Psoas muscle (tissue), 8 donors: Measurements from ENCODE around the gene SGMS2. TPM values are rescaled to one million over a fixed set of nuclear protein-coding genes. Genes with fewer than 3 reads are reported as not detected.

Experiments
- ATAC-seq, 4 donors: fragments of 200-7000 bp; cut with Tn5 transposase; one replicate each; pipeline ENCODE4 v1.9.1; 2020; ENCODE audit warnings: moderate library complexity in 3 of 4, mild to moderate bottlenecking in 2 of 4
- DNase-seq, 2 donors: peaks; one replicate each; pipeline ENCODE4 v3.0.0-alpha.2; 2020
- H3K27ac ChIP-seq: fragments of 200-600 bp; one replicate; pipeline ENCODE4 v1.8.0; 2022
- H3K27me3 ChIP-seq, 3 donors: fragments of 200-600 bp in 1 of 3; one replicate each; pipeline versions ENCODE4 v1.6.1 to v1.8.0; 2013 to 2022; ENCODE audit warnings: low read length in 2 of 3, mild to moderate bottlenecking in 2 of 3, moderate library complexity in 1 of 3; ENCODE audit not compliant: insufficient read depth in 3 of 3
- H3K36me3 ChIP-seq, 2 donors: fragments of 200-600 bp in 1 of 2; one replicate each; pipeline versions ENCODE4 v1.6.1 to v1.8.0; 2013 to 2022; ENCODE audit warnings: low read depth in 1 of 2, mild to moderate bottlenecking in 1 of 2, moderate library complexity in 1 of 2; ENCODE audit not compliant: insufficient read depth in 1 of 2
- H3K4me1 ChIP-seq: fragments of 200-600 bp; one replicate; pipeline ENCODE4 v1.8.0; 2022
- H3K4me3 ChIP-seq: fragments of 200-600 bp; one replicate; pipeline ENCODE4 v1.8.0; 2022; ENCODE audit warnings: mild to moderate bottlenecking
- H3K9me3 ChIP-seq: fragments of 200-600 bp; one replicate; pipeline ENCODE4 v1.8.0; 2022
- WGBS, 3 donors: extraction: QIAGEN DNeasy Blood & Tissue Kit; methylation state at CpG; one replicate each; pipeline versions ENCODE4 v1.1.6 to v1.1.7; 2013; 5-methylcytosine and 5-hydroxymethylcytosine counted together
- intact Hi-C, 2 donors: fragments of 100-400 bp; cut with DNase I; formaldehyde crosslinking; loops; one replicate each; pipeline versions ENCODE4 v1.11.0 to v1.14.2; 2022
- polyA plus RNA-seq, 3 donors: library from polyadenylated mRNA; stranded (reverse); fragments of 200-250 nt; gene quantifications; one replicate each; pipeline ENCODE4 v1.2.3, GENCODE V29; 2013
- total RNA-seq, 4 donors: library from RNA; stranded (reverse); fragmentation: NEBNext Ultra II Directional in 2 of 4; extraction: Animal tissue kit (Norgen Biotek cat#: 25700) in 2 of 4; gene quantifications; one replicate each; pipeline versions ENCODE4 v1.2.1 to v1.2.4, GENCODE V29; 2021 to 2023
- TF ChIP-seq, protein P1 (sequence below): fragments of 200-600 bp; IDR thresholded peaks from one replicate; pipeline ENCODE4 v1.8.0; 2022; ENCODE audit warnings: antibody characterized with exemption
- donor health status: healthy with polysubstance abuse.
- donor health status: DM: no; HTN: no; CAD: no; lungs with moderate emphysema.
- donor health status: Bipolar disorder and iron deficiency.
- donor health status: healthy.
- donor health status: DM: yes; HTN: yes; CAD: no.
- donor health status: DM: no; HTN: no; CAD: no.
- donor health status: DM: no; HTN: no; CAD: no.
- donor health status: DM: yes; HTN: yes; CAD: no.

Gene SGMS2
- total and polyA plus RNA-seq, 7 donors: 1.7 to 14.2 (median 8.7) TPM

DNA sequence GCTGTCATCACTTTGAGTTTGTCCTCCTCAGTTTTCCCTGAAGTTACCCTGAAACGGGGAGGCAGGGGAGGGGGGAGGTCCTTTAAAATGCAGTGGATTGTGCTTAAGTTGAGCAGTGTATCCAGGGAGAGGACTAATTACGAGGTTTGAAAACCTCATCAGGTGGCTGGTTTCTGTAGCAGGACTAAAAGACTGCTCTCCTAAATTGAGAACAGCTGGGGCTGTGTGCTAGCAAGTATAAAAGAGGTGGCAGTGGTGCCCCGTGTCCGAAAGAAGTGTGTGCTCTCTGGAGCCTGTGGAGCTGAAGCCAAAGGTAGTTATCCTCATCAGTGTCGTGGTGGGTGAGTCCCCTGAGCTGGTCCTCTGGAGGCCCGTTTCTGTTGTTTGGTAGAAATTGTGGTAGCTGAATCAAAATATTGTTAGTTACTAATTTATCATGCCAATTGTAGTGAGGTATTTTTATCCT is 69.4 kb downstream of the SGMS2 start:
- DNase-seq (no peak), ATAC-seq (no peak)
- intact Hi-C loops: loop anchor here in 1 of 2 donors (10.0 kb wide), 1 partner anchor 69 kb away; the partner anchor contains the start of gene SGMS2
- Histone ChIP-seq H3K27me3 (no peaks in the 10 kb centered on the region), H3K27ac (no peak overlapping the region), H3K9me3 (no peaks in the 10 kb centered on the region), H3K36me3 (no peaks in the 10 kb centered on the region), H3K4me1 (peaks cover 5% of the 10 kb centered on the region), H3K4me3 (no peak overlapping the region)
- WGBS, 3 donors: 64 to 80% (median 79%) methylated on average over 6 of the region's 6 CpGs
- TF ChIP-seq, protein P1, sequence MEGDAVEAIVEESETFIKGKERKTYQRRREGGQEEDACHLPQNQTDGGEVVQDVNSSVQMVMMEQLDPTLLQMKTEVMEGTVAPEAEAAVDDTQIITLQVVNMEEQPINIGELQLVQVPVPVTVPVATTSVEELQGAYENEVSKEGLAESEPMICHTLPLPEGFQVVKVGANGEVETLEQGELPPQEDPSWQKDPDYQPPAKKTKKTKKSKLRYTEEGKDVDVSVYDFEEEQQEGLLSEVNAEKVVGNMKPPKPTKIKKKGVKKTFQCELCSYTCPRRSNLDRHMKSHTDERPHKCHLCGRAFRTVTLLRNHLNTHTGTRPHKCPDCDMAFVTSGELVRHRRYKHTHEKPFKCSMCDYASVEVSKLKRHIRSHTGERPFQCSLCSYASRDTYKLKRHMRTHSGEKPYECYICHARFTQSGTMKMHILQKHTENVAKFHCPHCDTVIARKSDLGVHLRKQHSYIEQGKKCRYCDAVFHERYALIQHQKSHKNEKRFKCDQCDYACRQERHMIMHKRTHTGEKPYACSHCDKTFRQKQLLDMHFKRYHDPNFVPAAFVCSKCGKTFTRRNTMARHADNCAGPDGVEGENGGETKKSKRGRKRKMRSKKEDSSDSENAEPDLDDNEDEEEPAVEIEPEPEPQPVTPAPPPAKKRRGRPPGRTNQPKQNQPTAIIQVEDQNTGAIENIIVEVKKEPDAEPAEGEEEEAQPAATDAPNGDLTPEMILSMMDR: no peak

- 85 to 89% (median 86%) methylated on average over 2 of the region's 2 CpGs for WGBS, 3 donors
- H3K27me3 ChIP-seq: no peaks in the 10 kb centered on the region
- TF ChIP-seq, protein P1: no peak
- peaks cover 6% of the 10 kb centered on the region for H3K4me1 ChIP-seq
- H3K9me3 ChIP-seq: no peaks in the 10 kb centered on the region
- no peaks in the 10 kb centered on the region for H3K36me3 ChIP-seq
- intact Hi-C loops: loop anchor here in 1 of 2 donors (10.0 kb wide), 1 partner anchor 71 kb away; the partner anchor contains the start of gene SGMS2
- DNase-seq: no peak
- peak; percentile 42 to 87 (median 80) for ATAC-seq
- H3K27ac ChIP-seq: no peak overlapping the region
- H3K4me3 ChIP-seq: no peak overlapping the region
Observed at GRCh38 chr4:107896158-107896645, 71.5 kb downstream of the SGMS2 start.

GRCh38 chr4:107896646-107897045 is 71.9 kb downstream of the SGMS2 start:
- TF ChIP-seq, protein P1: no peak
- WGBS, 3 donors: 53 to 70% (median 65%) methylated on average over 1 of the region's 1 CpG
- ATAC-seq: no peak
- Histone ChIP-seq H3K9me3 (no peaks in the 10 kb centered on the region), H3K27ac (no peak overlapping the region), H3K36me3 (no peaks in the 10 kb centered on the region), H3K4me1 (peaks cover 11% of the 10 kb centered on the region), H3K27me3 (no peaks in the 10 kb centered on the region), H3K4me3 (no peak overlapping the region)
- no peak for DNase-seq
- intact Hi-C loops: loop anchor here in 1 of 2 donors (10.0 kb wide), 1 partner anchor 72 kb away; the partner anchor contains the start of gene SGMS2

GRCh38 chr4:107897823-107898222 is 73.1 kb downstream of the SGMS2 start:
- intact Hi-C loops: loop anchor here in 1 of 2 donors (10.0 kb wide), 1 partner anchor 73 kb away; the partner anchor contains the start of gene SGMS2
- ATAC-seq (no peak), DNase-seq (no peak)
- no peak overlapping the region for H3K4me3 ChIP-seq
- H3K27ac ChIP-seq: no peak overlapping the region
- TF ChIP-seq, protein P1: no peak
- H3K27me3 ChIP-seq: no peaks in the 10 kb centered on the region
- H3K9me3 ChIP-seq: no peaks in the 10 kb centered on the region
- no peaks in the 10 kb centered on the region for H3K36me3 ChIP-seq
- H3K4me1 ChIP-seq: peaks cover 17% of the 10 kb centered on the region

DNA sequence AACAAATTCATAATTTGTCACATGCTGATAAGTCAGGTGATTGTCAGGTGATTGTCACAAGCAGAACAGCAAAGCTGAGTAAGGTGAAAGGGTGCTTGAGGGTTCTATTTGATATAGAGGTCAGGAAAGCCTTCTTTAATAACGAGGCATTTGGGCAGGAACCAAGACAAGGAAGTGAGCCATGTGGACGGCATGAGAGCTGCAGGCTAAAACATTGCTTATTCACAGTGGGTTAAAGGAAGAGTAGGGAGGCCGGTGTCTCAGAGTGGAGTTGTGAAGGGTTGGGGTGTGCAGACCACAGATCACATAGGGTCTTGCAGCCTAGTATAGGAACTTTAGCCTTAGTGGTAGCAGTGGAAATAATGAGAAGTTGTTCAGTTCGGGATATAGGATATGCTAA is 75.3 kb downstream of the SGMS2 start:
- Histone ChIP-seq H3K4me1 (peaks cover 19% of the 10 kb centered on the region), H3K4me3 (no peak overlapping the region), H3K27ac (no peak overlapping the region), H3K27me3 (no peaks in the 10 kb centered on the region), H3K9me3 (no peaks in the 10 kb centered on the region), H3K36me3 (peaks cover 0 to 3% of the 10 kb centered on the region in 2 donors)
- ATAC-seq: no peak
- no peak for DNase-seq
- WGBS, 3 donors: 60 to 74% (median 69%) methylated on average over 4 of the region's 4 CpGs
- intact Hi-C loops: no loop called here
- TF ChIP-seq, protein P1: no peak
